HUDEP-2 (cell line): Measurements from ENCODE around the gene KCNG1.

ENCODE experiments used
- DNase-seq, 76 experiments: peaks; one replicate each; lab custom pipeline; 2025; ENCODE audit not compliant: unreplicated experiment in 76 of 76; lab: John Stamatoyannopoulos, UW

KCNG1 gene

DNA sequence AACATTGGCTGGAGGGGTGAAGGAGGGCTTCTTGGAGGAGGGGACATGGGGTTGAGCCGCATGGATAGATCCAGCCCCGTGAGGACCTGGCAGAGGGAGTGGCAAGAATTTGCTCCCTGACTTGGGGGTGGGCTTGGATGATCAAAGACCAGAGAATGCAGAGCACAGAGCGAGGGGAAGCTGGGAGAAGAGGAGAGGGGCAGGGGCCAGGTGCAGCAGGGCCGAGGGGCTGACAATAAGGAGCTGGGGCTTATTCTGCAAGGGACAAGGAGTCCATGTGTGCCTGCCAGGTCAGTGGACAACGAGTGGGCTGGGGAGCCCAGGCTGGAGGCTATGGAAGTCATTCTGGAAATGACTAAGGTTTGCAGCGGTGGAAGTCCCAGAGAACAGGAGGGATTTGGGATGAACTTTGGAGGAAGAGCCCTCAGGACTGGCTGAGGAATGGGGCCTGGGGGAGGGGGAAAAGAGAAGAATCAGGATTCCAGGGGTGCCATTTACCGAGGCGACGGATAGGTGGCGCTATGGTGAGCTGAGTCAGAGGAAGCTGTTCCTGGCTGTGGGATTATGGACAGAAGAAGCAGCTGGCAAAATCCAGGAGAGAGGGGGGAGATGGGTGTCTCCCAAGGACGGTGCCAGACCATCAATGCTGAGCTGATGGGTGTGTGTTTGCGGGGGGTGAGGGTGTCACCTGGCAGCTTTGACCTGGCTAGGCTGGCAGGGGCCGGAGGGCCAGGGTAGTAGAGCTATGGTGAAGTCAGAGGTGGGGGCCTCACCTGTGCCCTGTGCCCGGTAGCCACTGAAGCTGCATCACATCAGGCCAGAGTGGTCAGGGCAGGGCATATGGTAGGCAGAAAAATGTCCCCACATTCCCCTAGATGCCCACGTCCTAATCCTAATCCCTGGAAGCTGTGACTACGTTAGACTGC lies 7.8 kb downstream of the KCNG1 start:
- DNase-seq = peak in 23 of 76 experiments; percentile 1 to 46 (median 15)

- DNase-seq = no peak
Observed at GRCh38 chr20:51013577-51014330, 9.2 kb downstream of the KCNG1 start.

- no peak for DNase-seq
Observed at GRCh38 chr20:51012357-51012756, 10.6 kb downstream of the KCNG1 start.

DNA sequence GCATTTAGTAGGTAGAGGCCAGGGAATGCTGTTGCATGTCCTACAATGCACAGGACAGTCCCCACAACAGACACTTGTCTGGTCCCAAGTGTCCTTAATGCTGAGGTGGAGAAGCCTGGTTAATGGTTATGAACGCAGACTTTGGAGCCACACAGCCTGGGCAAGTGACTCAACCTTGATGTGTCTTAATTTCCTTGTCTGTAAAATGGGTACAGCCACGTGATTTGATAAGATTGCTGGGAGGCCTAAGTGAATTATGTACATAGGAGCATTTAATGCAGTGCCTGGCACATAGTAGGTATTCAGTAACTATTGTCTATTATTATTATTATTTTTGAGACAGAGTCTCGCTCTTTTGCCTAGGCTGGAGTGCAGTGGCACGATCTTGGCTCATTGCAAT lies 11.4 kb downstream of the KCNG1 start:
- no peak for DNase-seq

GRCh38 chr20:51010932-51011331 lies 12.0 kb downstream of the KCNG1 start:
- no peak for DNase-seq

- DNase-seq = no peak
Observed at GRCh38 chr20:51010043-51010365, 12.9 kb downstream of the KCNG1 start.

- no peak for DNase-seq
Observed at GRCh38 chr20:51009303-51010042, 13.4 kb downstream of the KCNG1 start.

DNA sequence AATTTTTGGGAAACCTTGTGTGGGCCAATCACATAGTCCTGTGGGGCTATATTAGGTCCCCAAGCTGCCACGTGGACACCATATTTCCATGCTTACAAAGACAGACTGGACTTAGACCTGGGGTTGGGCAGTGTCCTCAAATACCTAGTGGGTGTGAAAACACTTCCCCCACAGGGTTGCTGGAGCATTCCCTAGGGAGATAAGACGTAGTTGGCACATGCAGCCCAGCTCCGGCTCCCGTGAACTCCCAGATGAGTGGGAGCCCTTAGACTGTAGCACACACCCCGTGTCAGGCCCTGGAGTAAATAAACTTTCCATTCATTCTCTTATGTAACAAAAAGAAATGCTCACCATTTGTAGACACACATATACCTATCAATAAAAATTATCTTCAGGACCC lies 14.2 kb downstream of the KCNG1 start:
- DNase-seq = peak in 1 of 76 experiments; percentile 1

DNA sequence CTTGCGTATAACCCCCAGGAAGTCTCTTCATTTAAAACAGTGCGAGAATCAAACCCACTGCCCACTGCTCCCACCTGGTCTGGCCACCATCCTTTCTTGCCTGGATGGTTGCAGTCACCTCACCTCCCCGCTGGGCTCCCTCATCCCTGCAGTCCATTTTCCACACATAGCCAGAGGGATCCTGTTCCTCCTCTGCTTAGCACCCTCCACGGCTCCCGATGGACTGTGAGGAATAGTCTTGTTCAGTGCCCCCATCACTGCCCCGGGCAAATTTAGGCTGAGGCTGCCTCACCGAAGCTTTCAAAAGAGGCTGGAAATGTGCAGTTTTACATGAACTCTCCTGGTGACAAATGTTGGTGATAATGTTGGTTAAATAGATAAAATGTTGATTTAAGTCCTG lies 17.7 kb downstream of the KCNG1 start:
- no peak for DNase-seq

DNA sequence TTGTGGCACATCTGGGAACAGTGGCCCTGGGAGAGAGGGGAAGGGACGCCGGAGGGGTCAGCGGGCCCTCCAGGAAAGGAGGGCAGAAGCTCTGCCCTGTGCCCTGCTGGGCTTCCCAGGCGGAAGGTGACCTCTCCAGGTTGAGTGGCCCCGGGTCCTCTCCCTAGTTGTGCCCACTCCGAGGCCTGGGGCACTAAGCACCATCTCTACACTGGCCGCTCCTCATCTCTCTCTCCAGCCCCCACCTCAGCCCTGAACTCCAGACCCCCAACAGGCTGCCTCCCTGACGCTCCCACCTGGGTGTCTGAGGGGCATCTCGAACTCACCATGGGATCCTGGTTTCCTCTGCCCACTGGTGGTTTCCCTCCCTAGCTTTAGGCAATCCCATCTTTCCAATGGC lies 18.1 kb downstream of the KCNG1 start:
- no peak for DNase-seq

- DNase-seq = no peak
Observed at GRCh38 chr20:51004305-51004727, 18.6 kb downstream of the KCNG1 start.

- no peak for DNase-seq
Observed at GRCh38 chr20:51003753-51004152, 19.2 kb downstream of the KCNG1 start.

DNA sequence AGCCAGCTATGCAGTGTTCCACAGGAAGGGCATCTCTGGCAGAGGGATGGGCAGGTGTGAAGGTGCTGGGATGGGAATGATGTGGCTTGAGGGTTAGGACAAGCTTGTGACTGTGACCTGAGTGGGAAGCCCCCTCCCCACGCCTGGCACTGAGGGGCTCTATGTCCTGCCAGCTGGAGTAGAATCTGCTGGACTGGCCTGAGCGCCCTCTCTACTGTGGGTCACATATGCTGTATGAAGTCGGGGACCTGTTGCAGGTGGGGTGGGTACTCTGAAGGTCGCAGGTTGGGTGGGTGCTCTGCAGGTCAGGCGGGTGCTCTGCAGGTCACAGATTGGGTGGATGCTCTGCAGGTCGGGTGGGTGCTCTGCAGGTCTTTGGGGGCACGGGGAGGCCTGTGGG lies 20.3 kb downstream of the KCNG1 start:
- DNase-seq = no peak

- no peak for DNase-seq
Observed at GRCh38 chr20:51001430-51002265, 21.3 kb downstream of the KCNG1 start.

DNA sequence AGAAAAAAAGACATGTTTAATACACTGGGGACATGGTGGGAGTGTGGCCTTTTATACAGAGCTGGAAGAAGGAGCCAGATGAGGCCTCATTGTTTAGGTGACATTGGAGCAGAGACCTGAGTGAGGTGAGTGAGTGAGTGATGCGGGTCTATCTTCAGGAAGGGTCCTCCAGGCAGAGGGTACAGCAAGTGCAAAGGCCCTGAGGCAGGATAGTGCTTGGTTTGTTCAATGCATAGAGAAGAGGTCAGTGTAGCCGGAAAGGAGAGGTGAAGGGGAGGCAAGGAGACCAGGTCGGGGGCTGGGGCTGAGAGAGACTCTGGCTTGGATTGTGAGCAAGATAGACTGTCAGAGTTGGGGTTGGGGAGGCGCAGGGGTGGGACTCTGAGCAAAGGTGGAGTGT lies 23.6 kb downstream of the KCNG1 start:
- no peak for DNase-seq

DNA sequence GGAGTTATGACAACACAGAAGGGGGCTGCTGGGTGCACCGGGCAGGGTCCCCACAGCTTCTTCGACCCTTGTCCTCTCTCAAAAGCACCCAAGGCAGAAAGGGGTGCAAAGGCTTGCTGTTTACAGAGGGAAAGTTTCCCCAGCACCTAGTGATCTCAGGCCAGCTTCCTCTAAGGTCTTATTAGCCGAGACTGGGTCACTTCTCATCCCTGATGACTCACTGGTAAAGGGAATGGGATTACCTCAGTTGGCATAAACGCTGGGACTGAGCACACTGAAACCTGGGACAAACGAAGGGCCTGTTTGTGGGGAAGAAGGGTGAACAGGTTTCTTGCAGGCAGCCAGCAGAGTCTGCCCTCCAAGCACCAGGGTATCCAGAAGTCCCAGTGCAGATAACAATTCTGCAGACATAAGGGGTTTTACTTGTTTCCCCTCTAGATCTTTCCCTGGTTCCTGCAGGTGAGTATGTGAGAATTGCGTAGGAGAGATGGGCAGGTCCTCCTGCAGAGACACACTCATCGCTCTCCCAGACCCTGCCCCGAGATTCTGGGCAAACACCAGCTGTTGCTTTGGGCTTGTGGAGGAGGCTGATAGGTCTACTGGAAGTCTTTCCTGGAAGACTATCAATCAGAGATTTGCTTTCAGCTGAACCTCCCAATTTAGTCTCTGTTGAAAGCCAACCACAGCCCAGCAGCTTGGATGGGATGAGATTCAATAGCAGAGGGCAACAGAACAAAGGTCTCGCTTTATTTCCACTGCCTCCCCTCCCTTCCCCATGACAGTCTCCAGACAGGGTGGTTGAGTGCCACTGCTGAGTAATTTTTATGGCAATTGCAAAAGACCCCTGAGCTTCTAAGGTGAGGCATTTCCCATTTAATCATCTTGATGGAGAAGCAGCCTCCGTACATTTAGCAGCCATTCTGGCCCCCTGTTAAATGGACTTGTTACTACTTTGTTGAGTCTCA lies 25.7 kb downstream of the KCNG1 start:
- no peak for DNase-seq

DNA sequence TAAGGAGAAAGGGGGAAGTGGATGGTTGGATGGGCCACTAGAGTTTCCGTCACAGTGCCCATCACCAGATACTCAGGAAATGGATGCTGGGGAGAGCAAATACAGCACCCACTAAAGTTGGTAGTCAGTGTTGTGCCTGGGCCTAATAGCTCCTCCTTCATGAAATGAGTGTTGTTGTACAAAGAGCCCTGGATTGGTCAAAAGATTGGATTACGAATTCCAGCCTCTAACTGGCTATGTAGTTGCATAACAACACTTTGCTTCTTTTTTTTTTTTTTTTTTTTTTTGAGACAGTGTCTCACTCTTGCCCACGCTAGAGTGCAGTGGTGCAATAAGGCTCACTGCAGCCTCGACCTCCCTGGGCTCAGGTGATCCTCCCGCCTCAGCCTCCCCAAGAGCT lies 27.4 kb downstream of the KCNG1 start:
- no peak for DNase-seq

DNA sequence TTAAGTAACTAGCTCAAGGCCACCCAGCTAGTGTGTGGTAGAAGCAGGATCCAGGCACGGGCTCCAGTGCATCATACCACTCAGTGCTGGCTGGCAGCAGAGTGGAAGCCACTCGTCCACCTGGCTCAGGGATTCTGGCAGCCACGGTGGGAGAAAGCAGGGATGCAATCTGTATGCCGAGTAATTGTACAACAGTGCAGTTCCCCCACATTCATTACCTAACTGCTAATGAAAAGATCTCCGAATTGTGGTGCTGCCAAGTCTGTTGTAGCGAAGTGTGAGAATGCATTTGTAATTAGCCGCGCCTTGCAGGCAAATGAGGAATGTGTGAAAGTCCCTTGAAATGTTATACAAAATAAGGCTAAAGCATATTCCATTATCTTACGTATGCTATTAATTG lies 29.0 kb downstream of the KCNG1 start:
- no peak for DNase-seq

DNA sequence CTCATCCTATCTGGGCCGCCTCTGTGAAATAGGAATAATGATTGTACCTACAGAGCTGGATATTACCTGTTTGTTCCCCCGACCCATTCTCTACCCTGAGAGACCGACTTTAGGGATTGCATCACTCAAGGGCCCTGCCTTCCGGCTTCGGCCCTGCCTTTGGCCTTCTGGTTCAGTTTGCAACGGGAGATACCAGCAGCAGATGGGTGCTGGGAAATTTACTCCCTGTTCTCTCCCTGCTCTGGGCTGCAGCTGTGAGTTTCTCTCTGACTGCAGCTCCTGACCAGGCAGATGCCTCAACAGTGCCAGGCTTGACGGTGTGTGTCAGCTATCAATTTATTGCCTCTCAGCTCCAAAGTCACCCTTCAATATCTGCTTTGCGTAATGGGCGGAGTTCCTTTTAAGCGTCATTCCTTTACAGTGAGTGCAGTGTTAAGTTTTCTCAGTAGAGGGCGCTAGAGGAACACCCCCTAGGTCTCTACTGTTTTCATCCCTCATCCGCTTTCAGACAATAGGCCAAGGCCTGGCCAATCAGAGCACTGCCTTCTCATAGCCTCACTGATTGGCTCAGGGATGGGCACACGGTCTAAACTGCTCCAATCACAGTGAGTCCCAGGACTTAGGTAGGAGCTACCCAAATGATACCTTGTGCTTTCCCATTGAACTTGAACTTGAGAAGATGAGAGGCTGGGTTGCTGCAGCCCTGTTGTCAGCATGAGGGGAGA lies 30.0 kb downstream of the KCNG1 start:
- peak in 61 of 76 experiments; percentile 4 to 74 (median 34) for DNase-seq
